Activated T-cell treated with anti-CD3 and anti-CD28 coated beads for 4 hours (primary cell): ENCODE measurements around the gene FGFR2.

Experiments used
- DNase-seq: peaks from one replicate; pipeline ENCODE4 v3.0.0-alpha.2; 2020

FGFR2 gene

DNA sequence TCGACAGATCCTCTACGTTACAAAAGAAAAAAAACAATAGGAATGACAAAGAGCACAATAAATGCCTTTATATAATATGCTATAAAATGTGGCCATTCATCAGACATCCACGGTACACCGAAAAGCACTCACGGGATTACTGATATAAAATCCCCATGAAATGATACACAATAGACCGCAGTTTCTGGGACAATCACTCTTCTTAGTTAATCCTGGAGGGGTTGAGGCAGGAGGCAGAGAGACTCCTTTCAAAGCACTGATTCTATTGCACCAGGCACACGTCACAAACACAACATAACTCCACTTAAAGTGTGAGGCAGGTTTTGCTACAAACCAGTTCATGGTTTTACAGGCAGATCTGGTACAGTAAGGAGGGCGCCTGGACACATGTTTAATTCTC, 113.8 kb downstream of the FGFR2 start:
- DNase-seq: no peak

DNA sequence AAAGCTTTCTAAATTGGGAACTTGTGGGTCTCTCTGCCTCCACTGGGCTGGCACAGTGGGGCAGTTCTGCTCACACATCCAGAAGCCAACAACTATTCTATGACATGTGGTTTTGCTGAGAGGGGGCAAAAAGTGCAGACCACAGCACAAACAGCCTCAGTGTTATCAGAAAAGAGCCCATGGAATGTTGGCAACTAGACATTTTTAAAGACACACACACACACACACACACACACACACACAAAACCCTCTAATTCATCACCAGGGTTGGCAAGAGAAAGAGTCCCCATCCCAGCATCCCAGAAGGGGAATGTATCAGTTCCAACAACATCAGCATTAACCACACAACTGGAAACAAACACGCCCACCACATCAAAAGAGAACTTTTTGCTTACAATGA, 117.1 kb downstream of the FGFR2 start:
- DNase-seq: no peak

DNA sequence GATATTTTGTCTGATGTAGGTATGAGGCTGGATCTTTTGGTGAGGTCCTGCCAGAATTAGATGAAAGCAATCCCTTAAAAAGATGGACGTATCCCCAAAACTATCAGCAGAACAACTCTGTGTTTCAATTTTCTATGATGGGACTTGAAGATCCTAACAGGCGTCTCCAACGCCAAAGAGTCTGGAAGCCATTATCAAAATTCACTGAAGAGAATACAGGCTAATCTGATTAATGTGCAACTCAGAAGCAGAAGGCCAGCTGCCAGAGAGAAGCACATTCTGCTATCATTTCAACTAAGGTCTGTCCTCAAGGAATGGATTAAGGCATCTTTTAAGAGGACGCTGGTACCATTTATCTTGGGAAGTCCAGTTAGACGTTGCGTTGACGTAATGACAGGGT, 119.7 kb downstream of the FGFR2 start:
- DNase-seq: no peak

DNA sequence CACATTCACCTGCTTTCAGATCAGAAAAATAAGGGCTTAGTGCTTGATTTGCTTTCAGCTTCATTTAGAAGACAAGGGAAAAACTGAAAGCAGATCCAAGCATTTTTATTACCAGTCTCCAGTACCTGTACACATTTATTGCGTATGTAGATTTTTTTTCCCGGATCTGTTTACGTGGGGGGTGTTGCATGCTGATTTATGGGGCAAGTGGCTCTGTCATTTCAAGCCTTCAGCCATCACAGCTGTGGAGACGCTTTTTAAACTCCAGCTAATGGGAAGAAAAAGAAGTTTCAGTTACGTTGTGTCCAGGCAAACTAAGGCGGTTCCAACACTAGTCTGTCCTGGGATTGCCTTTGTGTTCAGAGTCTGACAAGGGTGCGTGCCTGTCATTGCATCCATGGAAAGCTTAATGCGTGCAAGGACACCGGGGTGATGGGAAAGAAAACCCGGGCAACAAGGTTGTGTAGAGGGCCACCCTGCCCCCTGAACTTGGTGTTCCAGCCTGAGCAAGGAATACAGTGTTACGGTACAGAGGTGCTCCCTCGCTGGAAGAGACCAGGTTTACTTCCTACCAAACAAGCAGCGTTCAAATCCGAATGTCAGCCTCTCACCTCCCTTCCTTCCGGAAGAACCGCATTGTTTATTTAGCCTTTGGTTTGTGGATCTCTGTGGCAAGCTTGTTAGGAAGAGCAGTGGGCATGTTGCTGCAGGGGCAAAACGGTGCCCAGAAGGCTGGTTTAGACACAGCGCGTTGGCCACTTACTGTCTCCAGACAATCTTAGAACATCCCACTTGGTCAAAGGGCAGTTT, 128.2 kb downstream of the FGFR2 start:
- no peak for DNase-seq

DNA sequence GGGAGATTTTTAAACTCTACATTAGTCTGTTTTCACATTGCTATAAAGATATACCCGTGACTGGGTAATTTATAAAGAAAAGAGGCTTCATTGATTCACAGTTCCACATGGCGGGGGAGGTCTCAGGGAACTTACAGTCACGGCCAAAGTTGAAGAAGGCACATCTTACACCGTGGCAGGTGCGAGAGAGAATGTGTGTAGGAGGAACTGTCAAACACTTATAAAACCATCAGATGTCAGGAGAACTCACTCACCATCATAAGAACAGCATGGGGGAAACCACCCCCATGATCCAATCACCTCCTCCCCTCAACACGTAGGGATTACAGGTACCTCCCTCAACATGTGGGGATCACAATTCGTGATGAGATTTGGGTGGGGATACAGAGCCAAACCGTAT, 129.5 kb downstream of the FGFR2 start:
- no peak for DNase-seq

DNA sequence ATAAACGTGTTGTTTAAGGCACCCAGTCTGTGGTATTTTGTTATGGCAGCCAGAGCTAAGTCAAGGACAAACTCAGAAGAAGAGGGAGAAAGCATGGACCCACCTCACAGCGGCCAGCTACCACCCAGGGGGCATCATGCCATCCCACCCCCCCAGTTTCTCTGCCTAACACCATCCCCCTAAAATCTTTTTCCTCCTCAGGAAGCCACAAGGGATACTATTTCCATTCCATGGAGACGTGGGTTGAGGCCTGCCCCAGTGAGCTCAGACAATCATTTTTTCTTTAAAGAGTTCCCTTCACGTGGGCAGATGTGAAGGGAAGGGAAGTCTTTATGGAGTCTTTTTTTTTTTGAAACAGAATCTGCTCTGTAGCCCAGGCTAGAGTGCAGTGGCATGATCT, 131.8 kb downstream of the FGFR2 start:
- no peak for DNase-seq

DNA sequence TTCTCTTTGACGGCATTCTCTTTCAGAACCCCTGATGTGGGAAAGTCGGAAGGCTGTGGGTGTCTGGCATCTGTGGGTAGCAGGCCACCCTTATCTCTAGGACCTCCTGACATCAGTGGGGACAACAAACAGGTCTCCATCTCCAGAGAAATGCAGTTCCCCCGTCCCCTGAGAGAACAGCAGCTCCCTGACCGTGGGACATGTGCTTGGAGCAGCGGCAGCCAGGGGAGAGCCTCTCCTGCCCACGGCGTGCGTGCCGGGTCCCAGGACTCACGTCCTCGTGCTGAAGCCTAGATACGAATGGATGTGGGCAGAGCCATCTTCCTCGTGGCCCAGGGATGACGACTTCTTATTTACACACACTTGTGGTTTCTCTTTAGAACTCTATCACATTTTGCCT, 133.0 kb downstream of the FGFR2 start:
- no peak for DNase-seq

DNA sequence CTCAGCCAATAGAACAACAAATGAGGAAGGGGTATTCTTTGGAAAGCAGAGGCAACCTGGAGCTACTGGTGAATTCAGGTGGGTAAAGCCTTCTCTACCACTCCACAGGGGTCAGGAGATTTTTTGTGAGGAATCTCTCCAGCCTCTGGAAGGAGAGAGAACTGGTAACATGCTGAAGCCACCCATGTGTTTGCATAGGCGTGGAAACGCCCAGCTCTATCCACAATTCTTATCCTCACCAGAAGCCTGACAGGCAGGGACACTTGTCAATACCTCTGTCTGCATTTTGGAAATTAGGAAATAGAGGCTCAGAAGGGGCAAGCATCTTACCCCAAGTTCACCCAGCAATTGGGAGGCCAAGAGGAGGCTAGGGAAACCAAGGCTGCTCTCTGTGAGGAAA, 133.7 kb downstream of the FGFR2 start:
- no peak for DNase-seq

DNA sequence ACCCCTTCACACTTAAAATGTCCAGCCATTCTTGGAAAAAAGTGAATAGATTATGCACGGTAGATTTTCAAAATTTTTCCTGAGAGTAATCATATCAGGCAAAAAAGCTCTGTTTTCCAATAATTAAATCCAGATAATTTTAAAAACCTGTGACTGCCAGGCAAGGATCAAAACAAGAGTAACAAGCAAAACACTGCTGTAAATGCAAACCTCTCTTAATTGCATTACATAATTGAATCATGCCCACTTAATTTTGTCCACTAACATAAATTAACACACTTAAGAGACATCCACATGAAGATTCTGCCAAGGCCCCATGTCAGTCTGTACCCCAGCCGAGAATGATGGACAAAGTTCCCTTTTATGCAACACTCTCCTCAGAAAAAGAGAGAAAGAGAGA, 135.3 kb downstream of the FGFR2 start:
- no peak for DNase-seq

DNA sequence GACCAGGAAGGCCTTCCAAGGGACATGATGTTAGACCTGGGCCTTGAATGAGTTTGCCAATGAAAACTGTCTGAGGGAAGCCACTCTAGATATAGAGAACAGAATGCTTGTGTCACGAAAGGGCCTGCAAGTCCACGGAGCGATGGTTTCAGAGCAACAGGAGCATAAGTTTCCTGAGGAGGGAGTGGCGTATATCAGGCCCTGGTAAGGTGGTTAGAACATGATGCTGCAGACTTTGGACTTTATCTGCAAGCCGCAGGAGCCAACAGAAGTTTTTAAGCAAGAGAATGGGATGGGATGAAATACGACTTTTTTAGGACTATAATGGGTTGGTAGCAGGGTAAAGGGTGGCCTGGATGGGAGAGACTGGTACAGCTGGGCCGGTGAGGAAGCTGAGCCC, 136.0 kb downstream of the FGFR2 start:
- no peak for DNase-seq

DNA sequence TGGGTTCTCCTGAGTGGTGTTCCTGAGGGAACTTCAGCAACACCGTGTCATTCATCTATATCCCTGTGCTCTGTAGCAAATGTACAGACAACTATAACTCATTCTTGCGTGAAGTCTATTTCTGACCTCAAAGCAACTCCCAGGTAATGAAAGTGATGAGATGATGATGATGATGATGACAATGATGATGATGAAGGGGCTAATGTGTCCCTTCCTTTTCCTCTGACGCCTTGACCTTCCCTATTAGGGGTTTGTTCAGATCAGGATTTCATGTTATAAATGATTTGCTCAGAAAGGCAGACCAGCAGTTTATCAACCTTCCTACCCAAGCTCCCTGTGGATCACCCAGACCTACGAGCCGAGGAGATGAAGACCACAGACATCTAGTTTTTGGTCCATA, 136.9 kb downstream of the FGFR2 start:
- no peak for DNase-seq

DNA sequence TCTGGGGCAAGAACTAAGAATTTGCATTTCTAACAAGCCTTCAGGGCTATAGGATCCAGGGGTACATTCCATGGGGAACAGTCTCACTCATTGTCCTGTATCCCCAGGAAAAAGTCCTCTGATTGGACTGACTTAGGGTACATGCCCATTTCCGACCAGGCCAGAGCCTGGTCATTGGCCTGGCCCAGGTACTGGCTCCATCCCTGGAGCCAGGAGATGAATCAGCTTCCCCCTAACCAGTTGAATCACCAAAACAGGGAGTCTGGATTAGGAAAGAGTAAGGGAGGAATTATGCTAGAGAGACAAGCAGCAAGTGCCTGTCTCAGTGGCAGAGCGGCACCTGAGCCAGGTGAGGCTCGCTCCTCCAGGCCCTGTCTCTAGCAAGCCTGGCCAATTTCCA, 137.5 kb downstream of the FGFR2 start:
- DNase-seq: no peak

DNA sequence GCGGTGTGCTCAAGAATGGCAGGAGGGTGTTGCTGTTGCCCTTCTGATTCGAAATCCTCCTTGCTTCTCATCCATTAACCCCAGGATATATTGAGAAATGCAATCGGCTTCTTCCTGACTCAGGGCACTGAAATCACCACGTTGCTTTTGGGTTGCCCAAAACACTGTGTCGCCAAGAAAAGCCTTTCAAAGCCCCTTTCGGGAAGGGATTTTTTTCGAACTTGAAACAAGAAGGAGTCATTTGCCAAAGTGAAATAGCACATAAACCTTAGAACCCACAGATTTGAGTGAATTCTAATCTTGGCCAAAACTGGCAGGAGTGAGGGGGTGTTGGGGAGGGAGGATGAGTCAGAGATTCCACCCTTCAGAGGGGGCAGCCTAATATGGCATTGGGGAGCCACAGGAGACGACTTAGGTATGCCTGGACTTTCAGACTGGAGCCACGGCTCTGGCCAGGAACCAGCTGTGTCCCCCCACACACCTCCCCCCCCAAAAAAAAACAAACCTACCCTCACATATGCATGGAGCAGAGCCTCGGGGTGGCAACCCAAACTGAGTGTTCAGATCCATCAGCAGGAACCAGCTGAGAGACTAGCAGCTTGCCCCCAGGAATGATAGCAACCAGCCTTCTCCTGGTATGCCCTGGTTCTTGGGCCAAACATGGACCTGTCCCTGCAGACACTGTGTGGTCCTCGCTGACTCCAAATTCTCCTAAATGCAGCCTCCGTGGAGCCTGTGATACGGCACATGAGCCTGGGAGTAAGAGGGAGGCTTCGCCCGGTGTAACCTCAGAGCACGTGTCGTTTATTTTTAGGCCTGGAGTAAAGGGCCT, 138.4 kb downstream of the FGFR2 start:
- no peak for DNase-seq

DNA sequence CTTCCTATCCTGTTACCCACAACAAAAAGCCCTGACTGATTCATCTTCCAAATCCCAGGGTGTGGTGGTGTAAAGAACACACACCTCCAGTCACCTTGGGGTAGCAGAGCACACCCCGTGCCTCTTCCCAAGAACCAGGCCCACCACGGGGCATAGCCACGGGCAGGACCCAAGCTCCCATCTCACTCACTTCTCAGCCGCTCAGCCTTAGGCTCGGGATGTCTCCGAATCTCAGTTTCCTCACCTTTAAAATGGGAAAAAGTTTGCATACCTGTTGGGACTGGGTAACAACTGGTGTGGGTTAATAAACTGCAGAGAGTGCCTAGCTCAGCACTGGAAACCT, 139.0 kb downstream of the FGFR2 start:
- DNase-seq: no peak

DNA sequence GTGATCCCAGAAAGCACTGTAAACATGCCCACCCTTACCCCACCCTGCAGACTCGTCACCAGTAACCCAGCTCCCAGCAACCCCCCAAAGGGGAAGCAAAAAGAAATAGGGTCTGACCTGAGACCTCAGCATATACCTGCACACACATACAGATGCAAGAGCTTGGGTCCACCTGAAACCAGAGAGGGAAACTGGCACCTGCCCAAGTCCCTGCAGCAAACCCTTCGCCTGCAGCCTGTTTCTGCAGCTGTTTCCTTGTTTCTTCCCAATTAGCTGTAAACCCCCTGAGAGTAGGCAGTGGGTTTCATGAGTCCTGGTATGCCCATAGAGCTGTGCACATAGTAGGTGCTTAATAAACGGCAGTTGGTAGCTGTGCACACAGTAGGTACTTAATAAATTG, 140.5 kb downstream of the FGFR2 start:
- DNase-seq: no peak

DNA sequence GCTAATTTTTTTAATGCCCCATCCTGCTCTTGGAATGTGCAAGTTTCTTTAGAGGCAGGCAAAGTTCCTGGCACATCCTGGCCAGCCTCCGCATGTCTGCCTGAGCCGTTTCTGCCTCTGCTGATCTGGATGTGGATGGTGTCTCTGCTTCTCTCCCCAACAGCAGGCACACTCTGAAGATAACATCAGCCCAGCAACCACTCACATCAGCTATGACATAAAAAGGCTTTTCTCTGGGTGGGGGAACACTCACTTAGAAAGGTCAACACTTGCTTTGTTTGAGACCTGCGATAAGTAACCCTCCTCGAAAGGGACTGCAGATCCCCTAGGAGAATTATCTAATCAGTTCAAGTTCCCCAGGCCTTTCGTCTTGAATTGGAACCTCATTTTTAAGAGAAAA, 142.9 kb downstream of the FGFR2 start:
- no peak for DNase-seq

DNA sequence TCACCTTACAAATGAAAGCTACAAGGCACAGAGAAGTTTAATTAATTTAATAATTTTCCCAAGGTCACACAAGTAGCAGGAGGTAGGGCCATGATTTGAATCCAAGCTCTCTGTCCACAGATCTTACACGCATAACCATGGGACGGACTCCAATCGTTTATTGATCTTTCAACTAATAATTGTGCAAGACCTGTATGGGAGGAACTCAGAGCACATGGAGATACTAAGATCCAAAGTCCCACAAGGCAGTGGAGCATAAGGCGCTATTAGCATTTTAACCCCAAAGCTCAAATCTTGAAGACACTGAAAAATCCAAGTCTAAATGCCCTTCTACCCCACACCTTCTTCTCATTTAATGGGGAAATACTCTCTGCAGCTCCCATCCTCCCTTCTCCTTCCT, 143.5 kb downstream of the FGFR2 start:
- DNase-seq: no peak

DNA sequence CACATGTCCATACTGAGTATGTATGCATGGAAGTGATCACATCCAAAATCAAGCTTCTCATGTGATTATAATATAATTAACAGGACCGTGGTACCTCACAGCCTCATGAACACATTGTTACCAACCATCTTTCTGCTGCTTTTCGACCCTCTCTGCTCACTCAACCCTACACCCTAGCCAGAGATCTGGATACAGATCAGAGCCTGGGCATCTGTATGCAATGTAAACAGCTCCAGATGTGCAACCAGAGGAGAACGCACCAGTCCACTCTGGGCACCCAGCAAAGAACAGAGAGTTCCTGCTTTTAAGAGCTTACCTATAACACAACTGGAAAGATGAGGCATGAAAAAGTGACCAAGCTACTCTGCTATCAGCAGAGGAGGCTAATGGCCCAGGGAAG, 145.1 kb downstream of the FGFR2 start:
- DNase-seq: no peak

DNA sequence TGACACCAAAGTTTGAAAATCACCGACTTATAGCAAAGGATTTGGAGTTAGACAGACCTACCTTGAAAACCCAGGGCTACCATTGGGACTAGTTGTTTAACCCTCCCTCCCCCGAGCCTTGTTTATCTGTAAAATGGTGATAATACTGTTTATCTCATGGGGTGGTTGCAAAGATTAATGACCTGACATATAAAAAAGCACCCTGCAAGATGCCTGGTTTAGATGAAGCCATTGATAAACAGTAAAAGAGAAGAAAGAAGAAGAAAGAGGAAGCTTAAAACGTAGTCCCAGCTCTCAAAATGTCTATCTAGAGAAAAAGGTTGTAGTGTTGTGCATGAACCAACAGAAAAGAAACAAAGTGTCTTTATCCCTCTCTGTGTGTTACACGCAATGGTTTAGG, 145.7 kb downstream of the FGFR2 start:
- DNase-seq: no peak

DNA sequence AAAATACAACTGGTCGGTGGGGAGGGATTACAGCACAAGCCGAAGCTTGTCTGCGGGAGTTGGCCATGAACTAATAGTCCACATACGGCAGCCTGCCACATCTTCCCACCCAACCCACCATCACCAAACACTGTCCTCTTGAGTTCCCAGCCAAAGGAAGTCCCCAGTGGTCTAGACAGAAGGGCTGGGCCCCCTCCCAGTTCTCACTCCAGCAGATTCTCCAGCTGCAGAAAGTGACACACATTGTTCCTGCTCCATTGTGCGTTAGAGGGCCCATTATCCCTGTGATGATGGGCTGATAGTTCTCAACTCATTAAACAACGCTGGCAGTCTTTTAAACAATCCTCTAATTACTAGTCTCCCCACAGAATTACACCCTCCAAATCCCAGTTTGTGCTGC, 148.0 kb downstream of the FGFR2 start:
- no peak for DNase-seq

DNA sequence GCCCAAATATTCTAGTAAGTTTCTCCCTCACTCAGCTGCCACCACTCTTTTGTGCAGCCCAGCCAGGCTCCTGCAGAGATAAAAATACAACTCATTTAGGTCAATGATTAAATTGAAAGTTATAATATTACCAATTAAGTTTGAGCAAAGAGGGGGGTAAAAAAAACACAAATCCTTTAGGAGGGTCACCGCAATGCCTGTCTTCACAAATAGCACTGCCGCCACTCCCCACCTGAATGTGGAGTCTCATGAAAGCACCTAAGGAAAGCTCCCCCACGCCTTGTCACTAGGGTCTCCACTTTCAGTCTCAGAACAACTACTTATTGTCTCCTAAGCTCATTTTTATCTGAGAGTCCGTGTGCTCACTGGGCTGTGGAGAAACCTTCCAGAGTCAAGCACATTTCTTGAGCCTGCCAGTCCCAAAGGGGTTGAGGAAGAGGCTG, 148.7 kb downstream of the FGFR2 start:
- DNase-seq: no peak

DNA sequence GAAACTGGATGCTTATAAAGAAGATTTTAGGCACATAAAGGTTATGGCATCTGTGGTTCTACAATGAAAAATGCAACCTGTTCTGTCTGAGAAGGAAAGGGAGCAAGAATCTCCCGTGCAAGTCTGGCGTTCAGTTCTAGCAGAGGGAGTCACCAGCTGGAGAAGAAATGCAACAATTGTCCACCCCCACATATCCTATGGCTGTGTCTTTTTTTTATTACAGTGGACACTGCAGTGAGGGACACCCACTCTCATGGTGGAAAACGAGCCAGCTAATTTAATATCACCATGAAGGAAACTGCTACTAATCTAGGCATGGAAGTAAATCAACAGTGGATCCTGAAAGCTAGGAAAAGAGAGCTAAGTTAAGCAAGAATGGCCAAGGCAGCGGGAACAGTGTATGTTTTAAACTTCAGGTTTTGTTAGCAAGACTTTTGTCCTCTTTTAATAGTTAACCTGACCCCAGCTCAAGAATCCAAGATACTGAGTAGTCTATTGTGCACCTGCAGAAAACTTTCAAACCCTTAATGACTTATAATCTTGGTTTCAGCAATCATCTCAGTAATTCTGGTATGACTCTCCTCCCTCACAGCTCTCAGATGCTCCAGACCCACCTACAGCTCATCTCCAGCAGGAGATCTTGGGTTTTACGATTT, 149.3 kb downstream of the FGFR2 start:
- DNase-seq: no peak

DNA sequence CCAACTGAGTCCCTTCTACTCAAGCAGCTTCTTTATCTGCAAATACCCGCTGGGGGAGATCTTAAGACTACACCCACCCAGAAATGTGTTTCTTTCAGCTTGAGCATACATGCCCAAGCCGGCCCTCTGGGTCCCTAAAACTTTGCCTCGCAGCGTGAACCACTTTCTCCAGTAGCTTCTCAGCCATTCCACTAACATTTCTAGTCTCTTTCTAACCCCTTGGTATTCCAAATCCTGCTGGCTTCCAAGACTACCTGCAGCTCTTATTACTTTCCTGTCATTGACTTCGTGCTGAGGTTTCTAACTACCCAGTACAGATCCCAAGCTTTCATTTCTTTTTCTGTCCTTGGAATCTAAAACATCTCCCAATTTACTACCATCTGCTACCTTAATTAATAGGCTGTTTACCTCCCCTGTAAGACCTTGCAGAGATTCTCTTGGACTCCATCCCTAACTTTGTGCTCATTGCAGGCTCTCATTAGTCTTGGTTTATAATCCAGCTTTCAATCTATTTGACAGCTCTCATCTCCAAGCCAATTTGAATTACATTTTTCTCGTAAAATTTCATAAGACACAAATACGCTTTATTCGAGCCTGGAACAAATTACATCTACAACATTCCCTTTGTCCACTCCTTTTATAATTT, 153.6 kb downstream of the FGFR2 start:
- DNase-seq: no peak
